NCI-H82 (cell line): Measurements from ENCODE around the gene CCDC149.
"Not testable (repeated sequence)": the region's sequence is repeated elsewhere in the genome, so short reads cannot be mapped to it uniquely, and the experiment has no call there.

ENCODE experiments used
- DNase-seq: peaks from one replicate; lab custom pipeline; 2025; lab: John Stamatoyannopoulos, UW

CCDC149 gene

GRCh38 chr4:24917076-24917856 lies 4.4 kb upstream of the CCDC149 start:
- DNase-seq: no peak

- DNase-seq: peak; percentile 32
Measured at GRCh38 chr4:24915121-24915922, 2.5 kb upstream of the CCDC149 start.

GRCh38 chr4:24914460-24914859 lies 1.6 kb upstream of the CCDC149 start:
- DNase-seq: no peak

GRCh38 chr4:24913119-24913485 lies 260 bp upstream of the CCDC149 start:
- DNase-seq: no peak

- no peak for DNase-seq
Measured at GRCh38 chr4:24910499-24910898, 2.3 kb downstream of the CCDC149 start.

GRCh38 chr4:24909606-24910005 lies 3.2 kb downstream of the CCDC149 start:
- DNase-seq: not testable (repeated sequence)

- no peak for DNase-seq
Measured at GRCh38 chr4:24897639-24898038, 15.2 kb downstream of the CCDC149 start.

- DNase-seq: no peak
Measured at GRCh38 chr4:24896977-24897376, 15.9 kb downstream of the CCDC149 start.

- DNase-seq: peak; percentile 9
Measured at GRCh38 chr4:24896056-24896455, 16.8 kb downstream of the CCDC149 start.

- no peak for DNase-seq
Measured at GRCh38 chr4:24895461-24895860, 17.4 kb downstream of the CCDC149 start.

- DNase-seq: no peak
Measured at GRCh38 chr4:24894846-24895245, 18.0 kb downstream of the CCDC149 start.

GRCh38 chr4:24894243-24894642 lies 18.6 kb downstream of the CCDC149 start:
- no peak for DNase-seq

- DNase-seq: no peak
Measured at GRCh38 chr4:24892778-24893177, 20.1 kb downstream of the CCDC149 start.

GRCh38 chr4:24892278-24892677 lies 20.6 kb downstream of the CCDC149 start:
- DNase-seq: no peak

- peak; percentile 34 for DNase-seq
Measured at GRCh38 chr4:24890561-24891126, 22.2 kb downstream of the CCDC149 start.

- DNase-seq: no peak
Measured at GRCh38 chr4:24889991-24890390, 22.9 kb downstream of the CCDC149 start.

GRCh38 chr4:24888475-24889344 lies 24.1 kb downstream of the CCDC149 start:
- DNase-seq: no peak

- DNase-seq: no peak
Measured at GRCh38 chr4:24887881-24888430, 24.9 kb downstream of the CCDC149 start.

GRCh38 chr4:24886596-24886995 lies 26.2 kb downstream of the CCDC149 start:
- no peak for DNase-seq

GRCh38 chr4:24885342-24885741 lies 27.5 kb downstream of the CCDC149 start:
- DNase-seq: no peak

- no peak for DNase-seq
Measured at GRCh38 chr4:24884902-24885301, 27.9 kb downstream of the CCDC149 start.
